B cell (primary cell): ENCODE data around the gene ZNF410. TPM values are rescaled to one million over a fixed set of nuclear protein-coding genes. Genes with fewer than 3 reads are reported as not detected.

Experiments used
- ATAC-seq: fragments of 200-7000 bp; cut with Tn5 transposase; one replicate; pipeline ENCODE4 v1.10.0; 2021; ENCODE audit warnings: low read depth, mild to moderate bottlenecking, moderate number of reproducible peaks, moderate library complexity
- CTCF ChIA-PET: fragments of 350-600 bp; sonication (Branson Sonifier 250); formaldehyde crosslinking; loops from one replicate; lab custom pipeline; 2021; ENCODE audit warnings: antibody characterized with exemption, inconsistent platforms; lab: Charles Lee
- POLR2A ChIA-PET: fragments of 350-600 bp; sonication (Branson Sonifier 250); formaldehyde crosslinking; loops from one replicate; lab custom pipeline; 2021; ENCODE audit warnings: antibody characterized with exemption; lab: Charles Lee
- DNase-seq: peaks from one replicate; pipeline ENCODE4 v3.0.0; 2013
- H2AFZ ChIP-seq: 2 replicates; pipeline ENCODE4 v1.6.1; 2012; ENCODE audit warnings: mild to moderate bottlenecking, low read depth, low read length; ENCODE audit not compliant: insufficient read depth, poor library complexity, severe bottlenecking
- H3K27ac ChIP-seq, 2 donors: 1 replicate in 1 of 2; 2 replicates in 1 of 2; pipeline ENCODE4 v1.5.1; 2012 to 2013; ENCODE audit warnings: low read length in 2 of 2, mild to moderate bottlenecking in 2 of 2, moderate library complexity in 1 of 2
- H3K27me3 ChIP-seq, 4 experiments: fragments of 200-600 bp in 1 of 4; sonication (generic) in 1 of 4; replicated peaks in 1 of 4; 1 replicate in 2 of 4; 2 replicates in 2 of 4; pipeline versions ENCODE4 v1.6.1 to v1.7.0; 2013 to 2016; ENCODE audit warnings: low read length in 3 of 4, mild to moderate bottlenecking in 2 of 4, mixed read lengths in 1 of 4, moderate library complexity in 1 of 4; ENCODE audit not compliant: insufficient read depth in 4 of 4, control insufficient read depth in 3 of 4; ENCODE audit errors: control extremely low read depth in 1 of 4
- H3K36me3 ChIP-seq, 2 experiments: replicated peaks in 1 of 2; 1 replicate in 1 of 2; 2 replicates in 1 of 2; pipeline versions ENCODE4 v1.6.1 to v1.7.1; 2013; ENCODE audit warnings: low read length in 1 of 2; ENCODE audit not compliant: insufficient read depth in 2 of 2, control insufficient read depth in 1 of 2; ENCODE audit errors: control extremely low read depth in 1 of 2, extremely low read depth in 1 of 2
- H3K4me1 ChIP-seq, 2 donors: fragments of 200-600 bp in 1 of 2; sonication (generic) in 1 of 2; 1 replicate in 1 of 2; 2 replicates in 1 of 2; pipeline versions ENCODE4 v1.5.1 to v1.6.1; 2013 to 2017; ENCODE audit warnings: low read length in 2 of 2; ENCODE audit not compliant: control insufficient read depth in 2 of 2, insufficient read depth in 2 of 2
- H3K4me2 ChIP-seq: replicated peaks from 2 replicates; pipeline ENCODE3; 2012; ENCODE audit warnings: mild to moderate bottlenecking, low read depth, low read length; ENCODE audit not compliant: poor library complexity, severe bottlenecking
- H3K4me3 ChIP-seq, 5 experiments: fragments of 200-600 bp in 1 of 5; sonication (generic) in 1 of 5; 1 replicate in 3 of 5; 2 replicates in 2 of 5; pipeline versions ENCODE4 v1.5.1 to v1.7.0; 2011 to 2016; ENCODE audit warnings: low read length in 4 of 5, mild to moderate bottlenecking in 4 of 5, low read depth in 2 of 5, control low read depth in 1 of 5, moderate library complexity in 1 of 5; ENCODE audit not compliant: insufficient read depth in 1 of 5; ENCODE audit errors: control extremely low read depth in 1 of 5, extremely low read depth in 1 of 5
- H3K79me2 ChIP-seq: fragments of 200-600 bp; sonication (generic); one replicate; pipeline ENCODE4 v1.6.0; 2016; ENCODE audit warnings: low read length; ENCODE audit not compliant: control insufficient read depth, insufficient read depth
- H3K9ac ChIP-seq: fragments of 200-600 bp; sonication (generic); 2 replicates; pipeline ENCODE4 v1.6.1; 2017; ENCODE audit warnings: mild to moderate bottlenecking, low read length, moderate library complexity
- H3K9me3 ChIP-seq, 3 donors: one replicate each; pipeline versions ENCODE4 v1.6.1 to v1.7.1; 2013; ENCODE audit warnings: low read length in 2 of 3; ENCODE audit not compliant: control insufficient read depth in 2 of 3, insufficient read depth in 1 of 3; ENCODE audit errors: control extremely low read depth in 1 of 3
- H4K20me1 ChIP-seq: 2 replicates; pipeline ENCODE4 v1.6.0; 2012; ENCODE audit warnings: mild to moderate bottlenecking, low read length; ENCODE audit not compliant: insufficient read depth, control insufficient read depth, poor library complexity, severe bottlenecking
- H3K27ac Mint-ChIP-seq: one replicate; pipeline ENCODE4 v1.8.0; 2021; ENCODE audit warnings: mixed read lengths
- H3K27me3 Mint-ChIP-seq: one replicate; pipeline ENCODE4 v1.8.0; 2021; ENCODE audit warnings: mixed read lengths
- H3K4me1 Mint-ChIP-seq: one replicate; pipeline ENCODE4 v1.8.0; 2021; ENCODE audit warnings: mixed read lengths
- H3K4me3 Mint-ChIP-seq: one replicate; pipeline ENCODE4 v1.8.0; 2021; ENCODE audit warnings: mixed read lengths
- H3K9me3 Mint-ChIP-seq: one replicate; pipeline ENCODE4 v1.8.0; 2022; ENCODE audit warnings: mixed read lengths; ENCODE audit not compliant: insufficient read depth
- CTCF ChIP-seq: fragments of 200-600 bp; IDR thresholded peaks from one replicate; pipeline ENCODE4 v1.8.0; 2022; ENCODE audit warnings: antibody characterized with exemption, mild to moderate bottlenecking
- EZH2 ChIP-seq: IDR thresholded peaks from 2 replicates; pipeline ENCODE4 v1.6.1; 2012; ENCODE audit warnings: borderline replicate concordance, low read depth, mild to moderate bottlenecking, moderate library complexity, low read length; ENCODE audit not compliant: insufficient read depth, poor library complexity, severe bottlenecking
- WGBS: methylation state at CpG from one replicate; pipeline ENCODE4 v1.1.5; 2013; ENCODE audit warnings: missing lambda C conversion rate; ENCODE audit not compliant: insufficient coverage; 5-methylcytosine and 5-hydroxymethylcytosine counted together
- intact Hi-C: fragments of 100-400 bp; cut with micrococcal nuclease; formaldehyde crosslinking; loops from one replicate; pipeline ENCODE4 v1.10.0; 2022
- polyA plus RNA-seq: library from polyadenylated mRNA; depleted of rRNA; stranded (reverse); fragments of >200 nt; gene quantifications from 2 replicates; pipeline ENCODE4 v1.2.3, GENCODE V29; 2012
- total RNA-seq, 2 donors: library from RNA; stranded (reverse); fragments of 120-200 nt in 1 of 2; gene quantifications; 1 replicate in 1 of 2; 2 replicates in 1 of 2; pipeline versions ENCODE4 v1.2.3 to v1.2.4, GENCODE V29; 2013 to 2022

The ZNF410 gene
- total and polyA plus RNA-seq, 2 donors (not counting 1 experiment from before 2014, with no cell fraction given), result 18.9 to 69.0 TPM

GRCh38 chr14:73924337-73924736 lies 37.7 kb downstream of the ZNF410 start:
- H3K9me3 Mint-ChIP-seq, result no peaks in the 10 kb centered on the region
- H3K27ac Mint-ChIP-seq, result no peak overlapping the region
- no peak for DNase-seq
- Histone ChIP-seq H3K27me3 (no peaks in the 10 kb centered on the region), H2AFZ (no peak overlapping the region), H3K9me3 (no peaks in the 10 kb centered on the region), H4K20me1 (peaks cover 9% of the 10 kb centered on the region), H3K4me2 (no peak overlapping the region), H3K79me2 (peaks cover 7% of the 10 kb centered on the region), H3K9ac (no peak overlapping the region), H3K27ac (no peak overlapping the region), H3K36me3 (peaks cover 28 to 81% of the 10 kb centered on the region in 2 experiments), H3K4me3 (no peak overlapping the region), H3K4me1 (no peaks in the 10 kb centered on the region)
- POLR2A ChIA-PET, result no interaction called here
- ATAC-seq, result no peak
- intact Hi-C loops, result no loop called here
- 97% methylated on average over 4 of the region's 5 CpGs for WGBS
- CTCF ChIA-PET, result interaction anchor here (0.7 kb wide), 1 partner anchor 1207 kb away, joined by 3 read pairs; no protein-coding TSS in a partner anchor
- H3K4me3 Mint-ChIP-seq, result no peak overlapping the region
- H3K27me3 Mint-ChIP-seq, result no peaks in the 10 kb centered on the region
- no peaks in the 10 kb centered on the region for H3K4me1 Mint-ChIP-seq
- TF ChIP-seq EZH2 (no peak), CTCF (no peak)

- no peaks in the 10 kb centered on the region for H3K79me2 ChIP-seq
- Mint-ChIP-seq H3K4me1 (no peaks in the 10 kb centered on the region), H3K27me3 (no peaks in the 10 kb centered on the region), H3K27ac (peak overlapping the region; percentile 15), H3K9me3 (no peaks in the 10 kb centered on the region), H3K4me3 (no peak overlapping the region)
- intact Hi-C loops, result no loop called here
- H4K20me1 ChIP-seq, result no peaks in the 10 kb centered on the region
- peaks cover 16 to 44% of the 10 kb centered on the region in 2 experiments for H3K36me3 ChIP-seq
- no peaks in the 10 kb centered on the region for H3K4me1 ChIP-seq
- ChIA-PET CTCF (interaction anchor here (0.7 to 1.5 kb wide), 4 partner anchors 16 to 208 kb away, joined by 3 to 4 read pairs (median 4); no protein-coding TSS in a partner anchor), POLR2A (no interaction called here)
- ATAC-seq (no peak), DNase-seq (no peak)
- H3K27me3 ChIP-seq, result no peaks in the 10 kb centered on the region
- no peak overlapping the region for H3K9ac ChIP-seq
- H3K9me3 ChIP-seq, result no peaks in the 10 kb centered on the region
- H2AFZ ChIP-seq, result no peak overlapping the region
- no peak overlapping the region for H3K4me3 ChIP-seq
- no CpG with 5 or more reads among the region's 2 CpGs for WGBS
- H3K27ac ChIP-seq, result no peak overlapping the region
- H3K4me2 ChIP-seq, result no peak overlapping the region
- TF ChIP-seq CTCF, result no peak
- no peak for TF ChIP-seq EZH2
Measured at GRCh38 chr14:73935666-73936065, 49.0 kb downstream of the ZNF410 start.
